AG04449 (cell line): ENCODE results near the gene PDE8A.

ENCODE experiments used
- CTCF ChIA-PET: fragments of 350-600 bp; formaldehyde crosslinking; extraction: SDS; loops from one replicate; lab custom pipeline; 2021; ENCODE audit warnings: antibody characterized with exemption; lab: Yijun Ruan, JAX
- POLR2A ChIA-PET: fragments of 400-600, 350-600 bp; formaldehyde crosslinking; extraction: SDS; loops from one replicate; lab custom pipeline; 2020; ENCODE audit warnings: antibody characterized with exemption, inconsistent platforms; lab: Yijun Ruan, JAX
- DNase-seq: peaks from one replicate; pipeline ENCODE4 v3.0.0-alpha.2; 2010; ENCODE audit warnings: low read depth, low spot score
- H3K4me3 ChIP-seq: 2 replicates; pipeline ENCODE4 v1.5.1; 2011; ENCODE audit warnings: low read depth, mild to moderate bottlenecking, control low read depth, low read length
- CTCF ChIP-seq: IDR thresholded peaks from one replicate; pipeline ENCODE4 v1.5.1; 2011; ENCODE audit warnings: mild to moderate bottlenecking, moderate library complexity, low read length, control low read depth, inconsistent platforms; ENCODE audit not compliant: insufficient read depth; ENCODE audit errors: missing control alignments

PDE8A gene

DNA sequence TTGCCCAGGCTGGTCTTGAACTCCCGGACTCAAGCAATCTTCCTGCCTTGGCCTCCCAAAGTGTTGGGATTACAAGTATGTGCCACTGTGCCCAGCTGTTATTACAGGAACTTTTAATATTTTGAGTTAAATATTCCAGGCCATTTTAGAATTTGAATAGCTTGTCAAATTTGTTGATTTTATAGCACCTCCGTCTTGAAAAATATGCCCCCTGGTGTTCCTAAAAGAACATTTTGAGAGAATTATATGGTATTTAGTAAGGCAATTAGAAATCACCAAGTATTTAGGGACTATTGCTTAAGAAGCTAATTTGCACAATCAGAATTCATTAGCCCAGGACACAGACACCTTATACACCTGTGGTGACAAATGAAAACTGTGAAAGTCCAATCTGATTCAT, 23.7 kb downstream of the PDE8A start:
- H3K4me3 ChIP-seq: no peak overlapping the region
- POLR2A ChIA-PET: no interaction called here
- no peak for TF ChIP-seq CTCF
- DNase-seq: no peak
- CTCF ChIA-PET: interaction anchor here (0.7 to 2.2 kb wide), 14 partner anchors 9 to 418 kb away, joined by 3 to 10 read pairs (median 4); no protein-coding TSS in a partner anchor

DNA sequence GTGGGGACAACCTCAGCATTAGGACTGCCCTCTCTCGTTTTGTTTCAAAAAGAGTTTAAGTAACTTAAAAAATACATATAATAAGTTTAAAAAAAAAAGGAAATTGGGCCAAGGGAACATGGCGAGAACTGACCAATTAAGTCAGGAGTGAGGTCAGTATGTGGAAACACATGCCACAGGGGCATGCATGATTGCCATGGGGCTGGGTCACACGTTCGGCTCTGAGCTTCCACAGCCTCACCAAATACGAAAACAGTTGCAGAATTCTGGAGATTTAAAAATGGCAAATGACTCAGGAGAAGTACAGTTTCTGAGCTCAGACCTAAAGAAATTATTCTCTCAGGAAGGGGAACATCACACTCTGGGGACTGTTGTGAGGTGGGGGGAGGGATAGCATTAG, 24.1 kb downstream of the PDE8A start:
- H3K4me3 ChIP-seq: no peak overlapping the region
- no peak for DNase-seq
- CTCF ChIA-PET: interaction anchor here (0.7 to 2.2 kb wide), 12 partner anchors 9 to 418 kb away, joined by 3 to 10 read pairs (median 4); no protein-coding TSS in a partner anchor
- POLR2A ChIA-PET: no interaction called here
- TF ChIP-seq CTCF: no peak

GRCh38 chr15:85006201-85006600, 24.5 kb downstream of the PDE8A start:
- DNase-seq: no peak
- H3K4me3 ChIP-seq: no peak overlapping the region
- CTCF ChIA-PET: interaction anchor here (0.9 to 1.9 kb wide), 7 partner anchors 9 to 419 kb away, joined by 3 to 9 read pairs (median 4); no protein-coding TSS in a partner anchor
- POLR2A ChIA-PET: no interaction called here
- TF ChIP-seq CTCF: no peak

- CTCF ChIA-PET: interaction anchor here (1.9 kb wide), 1 partner anchor 418 kb away, joined by 5 read pairs; no protein-coding TSS in a partner anchor
- DNase-seq: no peak
- TF ChIP-seq CTCF: no peak
- H3K4me3 ChIP-seq: no peak overlapping the region
- POLR2A ChIA-PET: no interaction called here
Observed at GRCh38 chr15:85006655-85007054, 25.0 kb downstream of the PDE8A start.

DNA sequence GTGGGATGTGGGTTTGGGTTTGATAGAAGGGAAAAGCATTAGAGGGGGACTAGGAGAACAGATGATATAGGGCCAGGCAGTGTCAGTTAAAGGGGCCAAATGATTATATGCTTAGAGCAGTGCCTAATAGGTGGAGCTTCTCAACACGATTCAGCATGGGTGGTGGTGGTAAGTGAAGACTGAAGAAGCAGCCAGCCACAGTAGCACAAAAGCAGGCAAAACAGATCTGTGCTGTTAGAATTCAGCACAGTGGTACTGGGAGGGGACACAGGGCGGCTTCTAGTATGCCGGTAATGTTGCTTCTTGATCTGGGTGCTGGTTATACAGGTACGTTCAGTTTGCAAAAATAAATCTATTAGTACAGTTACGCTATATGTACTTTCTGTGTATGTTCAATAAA, 25.5 kb downstream of the PDE8A start:
- DNase-seq: no peak
- TF ChIP-seq CTCF: no peak
- no peak overlapping the region for H3K4me3 ChIP-seq
- POLR2A ChIA-PET: interaction anchor here (0.5 kb wide), 1 partner anchor 249 kb away, joined by 4 read pairs; no protein-coding TSS in a partner anchor
- CTCF ChIA-PET: interaction anchor here (0.9 to 1.2 kb wide), 2 partner anchors 9 to 51 kb away, joined by 3 to 4 read pairs; no protein-coding TSS in a partner anchor

DNA sequence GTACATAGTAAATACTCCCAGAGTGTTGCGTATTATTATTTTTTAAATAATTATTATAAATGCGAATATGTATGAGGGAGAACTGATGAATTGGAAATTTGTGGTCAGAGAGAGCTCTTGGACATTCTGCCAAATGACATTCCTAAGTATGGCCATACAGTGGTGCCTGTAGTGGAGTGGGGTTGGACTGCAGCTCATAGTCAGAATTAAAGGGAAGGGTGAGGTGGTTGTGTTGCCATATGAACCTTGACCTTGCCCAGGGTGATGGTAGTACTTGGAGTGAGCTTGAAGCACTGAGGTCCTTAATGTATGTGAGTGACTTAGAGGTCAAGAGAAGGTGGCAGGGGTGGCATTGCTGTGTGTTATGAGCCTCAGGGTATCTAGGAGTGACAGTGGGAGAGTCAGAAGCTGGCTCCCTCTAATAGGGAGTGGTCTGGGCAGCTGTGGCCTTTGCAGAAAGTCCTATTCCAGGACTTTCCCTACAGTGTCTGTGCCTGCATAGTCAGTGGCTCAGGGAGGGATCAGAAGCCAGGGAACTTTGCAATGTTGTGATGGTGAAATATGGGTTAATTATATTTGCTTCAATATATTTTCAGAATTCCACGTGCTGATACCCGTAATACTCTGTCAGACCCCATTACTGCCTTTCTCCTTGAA, 26.2 kb downstream of the PDE8A start:
- ChIA-PET CTCF (interaction anchor here (0.9 to 1.2 kb wide), 3 partner anchors 8 to 52 kb away, joined by 3 to 4 read pairs (median 4); no protein-coding TSS in a partner anchor), POLR2A (interaction anchor here (0.5 kb wide), 1 partner anchor 250 kb away, joined by 4 read pairs; no protein-coding TSS in a partner anchor)
- no peak overlapping the region for H3K4me3 ChIP-seq
- TF ChIP-seq CTCF: no peak
- no peak for DNase-seq
